Calu3 (cell line): ENCODE measurements around the gene FREM1. TPM values are rescaled to one million over a fixed set of nuclear protein-coding genes. Genes with fewer than 3 reads are reported as not detected.

Experiments
- BruUV-seq: library from RNA; stranded (reverse); fragments of 400-500 nt; replicated peaks from 2 replicates; lab custom pipeline; 2021; lab: Mats Ljungman, UMichigan
- CTCF ChIA-PET: fragments of 300-600 bp; sonication (Branson Sonifier 250); formaldehyde crosslinking; loops from one replicate; lab custom pipeline; 2022; ENCODE audit warnings: antibody characterized with exemption; lab: Charles Lee
- DNase-seq: peaks from one replicate; pipeline ENCODE4 v3.0.0; 2022
- H3K27ac Mint-ChIP-seq: one replicate; pipeline ENCODE4 v1.8.0; 2022; ENCODE audit warnings: mixed read lengths; ENCODE audit not compliant: unreplicated experiment
- H3K27me3 Mint-ChIP-seq: one replicate; pipeline ENCODE4 v1.8.0; 2022; ENCODE audit warnings: mixed read lengths; ENCODE audit not compliant: unreplicated experiment
- H3K36me3 Mint-ChIP-seq: one replicate; pipeline ENCODE4 v1.8.0; 2022; ENCODE audit warnings: mild to moderate bottlenecking, moderate library complexity, mixed read lengths; ENCODE audit not compliant: insufficient read depth, unreplicated experiment
- H3K4me1 Mint-ChIP-seq: one replicate; pipeline ENCODE4 v1.8.0; 2022; ENCODE audit warnings: mild to moderate bottlenecking, low read depth, mixed read lengths; ENCODE audit not compliant: unreplicated experiment
- H3K4me3 Mint-ChIP-seq: one replicate; pipeline ENCODE4 v1.8.0; 2022; ENCODE audit warnings: mild to moderate bottlenecking, low read depth, moderate library complexity, mixed read lengths; ENCODE audit not compliant: unreplicated experiment
- H3K9me3 Mint-ChIP-seq: one replicate; pipeline ENCODE4 v1.8.0; 2022; ENCODE audit warnings: low read depth, mixed read lengths; ENCODE audit not compliant: unreplicated experiment
- intact Hi-C: fragments of 100-400 bp; cut with micrococcal nuclease; formaldehyde crosslinking; loops from one replicate; pipeline ENCODE4 v1.10.0; 2022; ENCODE audit not compliant: unreplicated experiment
- total RNA-seq: library from RNA; stranded (reverse); gene quantifications from 2 replicates; pipeline ENCODE4 v1.2.3, GENCODE V29; 2022
- TF ChIP-seq, protein P1 (sequence below): fragments of 200-600 bp; IDR thresholded peaks from one replicate; pipeline ENCODE4 v1.8.0; 2022; ENCODE audit warnings: antibody characterized with exemption; ENCODE audit not compliant: unreplicated experiment

Gene FREM1
- total RNA-seq, 1 experiment from 2014 or later, result not detected

DNA sequence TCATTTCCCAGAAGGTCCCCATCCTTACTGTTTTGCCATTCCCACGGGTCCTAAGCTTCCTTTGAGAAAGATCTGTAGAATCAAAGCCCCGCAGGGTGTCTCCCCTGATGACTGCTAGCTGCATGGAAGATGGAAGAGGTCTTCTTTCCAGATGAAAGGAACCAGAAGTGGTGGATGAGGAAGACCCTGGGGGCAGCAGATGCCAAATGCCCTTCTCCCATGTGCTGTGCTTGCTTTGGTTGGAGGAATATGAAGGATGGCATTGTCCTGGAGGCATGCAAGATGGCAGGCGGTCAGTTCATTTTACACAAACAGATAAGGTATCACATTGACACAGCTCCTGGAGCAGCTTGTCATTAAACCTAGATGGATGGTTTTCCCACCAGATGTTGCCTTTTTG, 161.9 kb downstream of the FREM1 start:
- Mint-ChIP-seq H3K9me3 (peaks cover 2% of the 10 kb centered on the region), H3K4me3 (no peak overlapping the region), H3K4me1 (no peaks in the 10 kb centered on the region), H3K27ac (no peak overlapping the region), H3K36me3 (no peaks in the 10 kb centered on the region), H3K27me3 (peaks cover 51% of the 10 kb centered on the region)
- CTCF ChIA-PET, result no interaction called here
- no peak for DNase-seq
- no TSS peak for BruUV-seq
- TF ChIP-seq, protein P1, sequence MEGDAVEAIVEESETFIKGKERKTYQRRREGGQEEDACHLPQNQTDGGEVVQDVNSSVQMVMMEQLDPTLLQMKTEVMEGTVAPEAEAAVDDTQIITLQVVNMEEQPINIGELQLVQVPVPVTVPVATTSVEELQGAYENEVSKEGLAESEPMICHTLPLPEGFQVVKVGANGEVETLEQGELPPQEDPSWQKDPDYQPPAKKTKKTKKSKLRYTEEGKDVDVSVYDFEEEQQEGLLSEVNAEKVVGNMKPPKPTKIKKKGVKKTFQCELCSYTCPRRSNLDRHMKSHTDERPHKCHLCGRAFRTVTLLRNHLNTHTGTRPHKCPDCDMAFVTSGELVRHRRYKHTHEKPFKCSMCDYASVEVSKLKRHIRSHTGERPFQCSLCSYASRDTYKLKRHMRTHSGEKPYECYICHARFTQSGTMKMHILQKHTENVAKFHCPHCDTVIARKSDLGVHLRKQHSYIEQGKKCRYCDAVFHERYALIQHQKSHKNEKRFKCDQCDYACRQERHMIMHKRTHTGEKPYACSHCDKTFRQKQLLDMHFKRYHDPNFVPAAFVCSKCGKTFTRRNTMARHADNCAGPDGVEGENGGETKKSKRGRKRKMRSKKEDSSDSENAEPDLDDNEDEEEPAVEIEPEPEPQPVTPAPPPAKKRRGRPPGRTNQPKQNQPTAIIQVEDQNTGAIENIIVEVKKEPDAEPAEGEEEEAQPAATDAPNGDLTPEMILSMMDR, result no peak
- intact Hi-C loops, result no loop called here

GRCh38 chr9:14747111-14747510, 163.1 kb downstream of the FREM1 start:
- intact Hi-C loops, result no loop called here
- no peak overlapping the region for H3K27ac Mint-ChIP-seq
- no peaks in the 10 kb centered on the region for H3K36me3 Mint-ChIP-seq
- CTCF ChIA-PET, result interaction anchor here (0.6 kb wide), 1 partner anchor 140 kb away, joined by 6 read pairs; no protein-coding TSS in a partner anchor
- no TSS peak for BruUV-seq
- DNase-seq, result no peak
- no peaks in the 10 kb centered on the region for H3K4me1 Mint-ChIP-seq
- TF ChIP-seq, protein P1, result no peak
- H3K4me3 Mint-ChIP-seq, result no peak overlapping the region
- H3K27me3 Mint-ChIP-seq, result peaks cover 42% of the 10 kb centered on the region
- H3K9me3 Mint-ChIP-seq, result peaks cover 2% of the 10 kb centered on the region

DNA sequence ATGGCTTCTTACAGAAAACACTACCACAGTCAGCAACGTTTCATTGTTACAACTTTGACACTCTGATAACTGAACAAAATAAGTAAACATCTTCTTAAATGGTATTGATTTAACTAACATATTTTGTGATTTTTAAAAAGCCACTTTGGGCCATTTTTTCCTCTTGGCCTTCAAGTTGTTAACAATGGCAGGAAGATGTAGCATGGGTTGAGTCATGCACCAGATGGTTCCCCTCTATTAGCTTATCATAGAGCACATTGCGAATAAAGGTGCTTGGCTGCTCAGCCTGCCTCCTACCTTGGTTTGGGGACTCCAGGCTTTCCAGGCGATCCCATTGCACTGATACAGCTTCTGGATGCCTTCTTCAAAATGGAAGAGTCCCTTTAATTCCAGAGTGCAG, 163.6 kb downstream of the FREM1 start:
- no TSS peak for BruUV-seq
- Mint-ChIP-seq H3K4me3 (no peak overlapping the region), H3K4me1 (no peaks in the 10 kb centered on the region), H3K36me3 (no peaks in the 10 kb centered on the region), H3K9me3 (peaks cover 2% of the 10 kb centered on the region), H3K27me3 (peaks cover 37% of the 10 kb centered on the region), H3K27ac (no peak overlapping the region)
- CTCF ChIA-PET, result no interaction called here
- DNase-seq, result no peak
- TF ChIP-seq, protein P1, result no peak
- intact Hi-C loops, result no loop called here

GRCh38 chr9:14744768-14745167, 165.5 kb downstream of the FREM1 start:
- no peak overlapping the region for H3K4me3 Mint-ChIP-seq
- peaks cover 19% of the 10 kb centered on the region for H3K27me3 Mint-ChIP-seq
- peaks cover 2% of the 10 kb centered on the region for H3K9me3 Mint-ChIP-seq
- H3K27ac Mint-ChIP-seq, result no peak overlapping the region
- CTCF ChIA-PET, result no interaction called here
- intact Hi-C loops, result no loop called here
- TF ChIP-seq, protein P1, result no peak
- DNase-seq, result no peak
- no peaks in the 10 kb centered on the region for H3K36me3 Mint-ChIP-seq
- no peaks in the 10 kb centered on the region for H3K4me1 Mint-ChIP-seq
- BruUV-seq, result no TSS peak
